GM12878 (cell line): ENCODE results near the gene SETD1B. TPM values are rescaled to one million over a fixed set of nuclear protein-coding genes. Genes with fewer than 3 reads are reported as not detected.
A peak's percentile ranks its signal among the peaks of the same experiment; 100 is the strongest.

Experiments used
- ATAC-seq: fragments of 200-7000 bp; cut with Tn5 transposase; 3 replicates; pipeline ENCODE4 v1.9.1; 2020; ENCODE audit warnings: mild to moderate bottlenecking, moderate library complexity
- BruUV-seq: library from RNA; stranded (reverse); fragments of 400-500 nt; replicated peaks from 2 replicates; lab custom pipeline; 2021; lab: Mats Ljungman, UMichigan
- CTCF ChIA-PET: fragments of 300-600 bp; sonication (Branson Sonifier 250); formaldehyde crosslinking; extraction: SDS; loops from one replicate; lab custom pipeline; 2021; ENCODE audit warnings: inconsistent platforms; lab: Yijun Ruan, JAX
- POLR2A ChIA-PET: fragments of 350-600 bp; formaldehyde crosslinking; extraction: SDS; loops from one replicate; lab custom pipeline; 2021; ENCODE audit warnings: inconsistent platforms; lab: Charles Lee
- RAD21 ChIA-PET: fragments of 300-600 bp; sonication (Branson Sonifier 250); formaldehyde crosslinking; loops from one replicate; lab custom pipeline; 2023; ENCODE audit warnings: antibody characterized with exemption; ENCODE audit not compliant: unreplicated experiment; lab: Charles Lee
- SMC1A ChIA-PET: fragments of 300-600 bp; sonication (Branson Sonifier 250); formaldehyde crosslinking; loops from one replicate; lab custom pipeline; 2023; ENCODE audit not compliant: unreplicated experiment, uncharacterized antibody; lab: Charles Lee
- DNase-seq: peaks from one replicate; pipeline ENCODE4 v3.0.0-alpha.2; 2011; ENCODE audit warnings: low read depth, low spot score
- FAIRE-seq: peaks from 3 replicates; lab custom pipeline; 2011; peaks lifted over from hg19 to GRCh38; lab: Jason Lieb, UNC
- H2AFZ ChIP-seq: 2 replicates; pipeline ENCODE4 v1.6.0; 2011; ENCODE audit warnings: low read depth, low read length, control low read depth; ENCODE audit not compliant: control insufficient read depth
- H3K27ac ChIP-seq: 2 replicates; pipeline ENCODE4 v1.5.1; 2011; ENCODE audit warnings: control low read depth; ENCODE audit not compliant: control insufficient read depth, insufficient read depth
- H3K27me3 ChIP-seq, 2 experiments: replicated peaks in 1 of 2; 2 replicates each; pipeline versions ENCODE4 v1.6.0 to v1.6.1; 2011; ENCODE audit warnings: low read length in 1 of 2; ENCODE audit not compliant: control insufficient read depth in 2 of 2, insufficient read depth in 2 of 2
- H3K36me3 ChIP-seq, 2 experiments: 2 replicates each; pipeline ENCODE4 v1.5.1; 2011; ENCODE audit warnings: low read length in 1 of 2; ENCODE audit not compliant: control insufficient read depth in 2 of 2, insufficient read depth in 2 of 2
- H3K4me1 ChIP-seq: 2 replicates; pipeline ENCODE4 v1.6.1; 2011; ENCODE audit warnings: mild to moderate bottlenecking, low read length, moderate library complexity, mixed read lengths; ENCODE audit not compliant: control insufficient read depth, insufficient read depth
- H3K4me2 ChIP-seq: 2 replicates; pipeline ENCODE4 v1.6.0; 2011; ENCODE audit warnings: control low read depth; ENCODE audit not compliant: control insufficient read depth, insufficient read depth
- H3K4me3 ChIP-seq: fragments of 200-600 bp; sonication (generic); 2 replicates; pipeline ENCODE4 v1.5.1; 2016
- H3K79me2 ChIP-seq: 2 replicates; pipeline ENCODE4 v1.6.0; 2011; ENCODE audit warnings: low read length; ENCODE audit not compliant: control insufficient read depth, insufficient read depth
- H3K9ac ChIP-seq: 2 replicates; pipeline ENCODE4 v1.8.0; 2011; ENCODE audit warnings: low read length, control low read depth, mixed read lengths; ENCODE audit not compliant: control insufficient read depth, insufficient read depth
- H3K9me3 ChIP-seq: replicated peaks from 3 replicates; pipeline ENCODE4 v1.5.1; 2011; ENCODE audit warnings: mild to moderate bottlenecking, low read length; ENCODE audit not compliant: control insufficient read depth, insufficient read depth
- H4K20me1 ChIP-seq: 2 replicates; pipeline ENCODE4 v1.6.0; 2011; ENCODE audit not compliant: control insufficient read depth, insufficient read depth
- BACH1 ChIP-seq: fragments of 450-650 bp; IDR thresholded peaks from 2 replicates; pipeline ENCODE4 v1.6.1; 2017; ENCODE audit warnings: mild to moderate bottlenecking, borderline replicate concordance
- CREB1 ChIP-seq: IDR thresholded peaks from 2 replicates; pipeline ENCODE4 v1.6.1; 2012; ENCODE audit warnings: low read depth, mild to moderate bottlenecking, inconsistent platforms
- FOS ChIP-seq: IDR thresholded peaks from 3 replicates; pipeline ENCODE4 v1.6.1; 2011; ENCODE audit warnings: borderline replicate concordance; ENCODE audit not compliant: insufficient read length; ENCODE audit errors: extremely low read depth
- FOXM1 ChIP-seq: IDR thresholded peaks from 2 replicates; pipeline ENCODE4 v1.6.1; 2012; ENCODE audit warnings: low read depth, mild to moderate bottlenecking, inconsistent platforms, low read length, moderate library complexity
- LARP7 ChIP-seq: fragments of 450-650 bp; IDR thresholded peaks from 2 replicates; pipeline ENCODE4 v1.6.1; 2017; ENCODE audit warnings: mild to moderate bottlenecking
- POLR2A ChIP-seq: IDR thresholded peaks from 2 replicates; pipeline ENCODE4 v1.6.1; 2011; ENCODE audit warnings: low read depth, mild to moderate bottlenecking, low read length
- SMC3 ChIP-seq: IDR thresholded peaks from 2 replicates; pipeline ENCODE4 v1.6.1; 2011; ENCODE audit warnings: low read length, improper control_type of control experiment, borderline replicate concordance
- SP1 ChIP-seq: IDR thresholded peaks from one replicate; pipeline ENCODE4 v1.6.1; 2011; ENCODE audit warnings: low read depth, low read length
- SREBF1 ChIP-seq: IDR thresholded peaks from 2 replicates; pipeline ENCODE4 v1.6.1; 2012; ENCODE audit warnings: mild to moderate bottlenecking, low read length
- STAT1 ChIP-seq: fragments of 450-650 bp; conservative IDR thresholded peaks from 2 replicates; pipeline ENCODE4 v1.6.1; 2014; ENCODE audit warnings: antibody characterized with exemption, mild to moderate bottlenecking
- YY1 ChIP-seq: IDR thresholded peaks from 2 replicates; pipeline ENCODE4 v1.6.1; 2011; ENCODE audit warnings: low read depth, mild to moderate bottlenecking, low read length
- ZSCAN29 ChIP-seq: fragments of 450-650 bp; IDR thresholded peaks from 2 replicates; pipeline ENCODE4 v1.6.1; 2017; ENCODE audit warnings: mild to moderate bottlenecking, moderate library complexity
- WGBS: methylation state at CpG from one replicate; pipeline ENCODE4 v1.1.6; 2016; ENCODE audit warnings: low lambda C conversion rate; ENCODE audit not compliant: insufficient replicate concordance, insufficient coverage; ENCODE audit errors: missing lambda C conversion rate; 5-methylcytosine and 5-hydroxymethylcytosine counted together
- in situ Hi-C: fragments of 300-500 bp; cut with MboI; formaldehyde crosslinking; loops from 9 replicates; pipeline ENCODE4 v1.14.3; 2018; ENCODE audit warnings: mixed read lengths
- intact Hi-C: fragments of 100-400 bp; cut with micrococcal nuclease; formaldehyde crosslinking; loops from one replicate; pipeline ENCODE4 v1.14.2; 2022; ENCODE audit not compliant: unreplicated experiment
- polyA plus RNA-seq, 11 experiments: library from polyadenylated mRNA; depleted of rRNA in 4 of 11; unstranded in 6 of 11; stranded (reverse) in 5 of 11; fragments of >200 nt; fragmentation: Nextera tagmentation in 4 of 11; fragmentation: Illumina TruSeq in 1 of 11; extraction: Ambion mirVana in 4 of 11; extraction: Trizol in 1 of 11; gene quantifications; 1 replicate in 1 of 11; 2 replicates in 10 of 11; pipeline versions ENCODE4 v1.2.1 to v1.2.3, GENCODE V29; 2011 to 2016; ENCODE audit warnings: inconsistent platforms in 2 of 11, missing spikeins in 2 of 11, low read depth in 1 of 11
- total RNA-seq, 4 experiments: library from RNA; depleted of rRNA in 3 of 4; stranded (reverse); fragments of >200 nt in 3 of 4; fragmentation: Illumina TruSeq in 1 of 4; extraction: Trizol in 1 of 4; gene quantifications; 2 replicates each; pipeline versions ENCODE4 v1.2.1 to v1.2.3, GENCODE V29; 2013 to 2021
- TF ChIP-seq, protein P1 (sequence below): IDR thresholded peaks from 2 replicates; pipeline ENCODE4 v1.6.1; 2012; ENCODE audit warnings: low read length, inconsistent platforms

SETD1B gene
- total and polyA plus RNA-seq, 10 of the 15 experiments (the other 5 are each of a cell fraction or from before 2014, with no cell fraction given) = 0.50 to 17.3 (median 1.6) TPM

DNA sequence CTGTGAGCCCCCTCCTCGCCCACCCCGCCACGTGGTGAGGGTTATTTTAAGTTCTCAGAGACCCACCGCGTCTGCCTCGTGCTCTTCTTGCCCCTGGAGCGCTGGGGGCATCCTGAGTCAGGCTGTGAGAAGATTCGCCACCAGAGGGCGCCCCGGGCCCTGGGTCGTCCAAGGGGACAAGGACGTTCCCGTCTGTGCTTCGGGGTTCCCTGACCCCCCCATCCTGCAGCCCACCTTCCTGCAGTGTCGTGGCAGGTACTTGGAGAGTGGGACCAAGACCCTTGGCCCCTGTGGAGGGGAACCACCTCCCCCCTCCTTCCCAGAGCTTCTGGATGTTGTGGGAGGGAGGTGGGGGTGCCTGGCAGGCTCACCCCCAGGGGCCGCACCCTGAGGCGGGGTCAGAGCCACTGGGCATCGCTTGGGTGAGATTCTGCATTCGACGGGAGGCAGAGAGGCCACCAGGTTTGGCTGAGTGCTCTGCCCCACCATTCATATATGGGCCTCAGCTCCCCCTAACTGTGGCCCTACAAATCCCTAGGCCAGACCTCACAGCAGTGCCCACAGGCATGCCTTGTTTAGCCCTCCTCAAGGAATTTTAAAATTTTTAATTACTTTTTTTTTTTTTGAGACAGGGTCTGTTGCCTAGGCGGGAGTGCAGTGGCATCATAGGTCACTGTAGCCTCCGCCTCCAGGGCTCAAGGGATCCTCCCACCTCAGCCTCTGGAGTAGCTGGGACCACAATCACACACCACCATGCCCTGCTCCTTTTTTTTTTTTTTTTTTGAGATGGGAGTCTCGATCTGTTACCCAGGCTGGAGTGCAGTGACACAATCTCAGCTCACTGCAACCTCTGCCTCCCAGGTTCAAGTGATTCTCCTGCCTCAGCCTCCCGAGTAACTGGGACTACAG is 27.4 kb upstream of the SETD1B start (continued):
- TF ChIP-seq SMC3 (peak; percentile 94), LARP7 (peak; percentile 69; the same call in 1 of the 2 replicates), BACH1 (peak; percentile 9; the same call in 1 of the 2 replicates), SREBF1 (no peak), CREB1 (peak; percentile 63; the same call in 1 of the 2 replicates), SP1 (no peak), YY1 (peak; percentile 61), FOXM1 (no peak), STAT1 (no peak)

DNA sequence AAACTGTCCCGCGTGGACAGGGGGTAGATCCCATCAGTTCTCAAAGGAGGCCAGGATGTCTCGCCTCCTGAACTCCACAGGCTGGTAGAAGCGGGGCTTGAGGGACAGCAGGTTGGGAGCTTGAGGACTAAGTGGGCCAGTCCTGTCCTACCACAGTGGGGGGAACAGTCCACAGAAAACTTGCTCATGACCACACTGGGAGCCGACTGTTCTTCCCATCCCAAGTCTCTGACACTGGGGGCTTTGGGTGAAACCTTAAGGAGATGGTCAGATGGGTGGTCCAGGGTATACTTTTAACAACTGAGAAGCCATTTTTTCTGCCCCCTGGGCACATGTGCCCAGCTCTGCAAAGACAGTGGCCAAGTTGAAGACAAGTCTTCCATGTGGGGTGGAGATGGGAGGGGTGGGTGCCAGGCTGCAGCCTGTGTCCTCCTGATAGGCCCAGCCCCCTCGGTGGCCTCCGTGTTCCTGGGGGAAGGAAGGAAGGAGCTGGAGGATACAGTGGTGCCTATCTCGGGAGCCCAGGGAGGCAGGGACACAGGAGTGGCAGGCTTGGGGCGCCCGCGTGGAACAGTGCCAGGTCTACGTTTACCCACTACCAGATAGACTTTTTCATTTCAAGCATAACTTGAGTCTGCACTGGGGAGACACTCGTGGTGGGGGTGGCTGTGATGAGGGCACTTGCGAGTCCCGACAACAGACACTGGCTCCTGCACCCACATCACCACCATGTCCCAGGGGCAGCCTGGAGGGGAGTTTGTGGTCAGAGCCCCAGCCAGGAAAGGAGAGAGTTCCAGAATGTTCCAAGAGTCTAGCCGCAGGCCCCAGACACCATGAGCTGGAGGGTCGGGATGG is 25.0 kb upstream of the SETD1B start:
- Histone ChIP-seq H3K4me1 (peaks cover 38% of the 10 kb centered on the region), H4K20me1 (no peaks in the 10 kb centered on the region), H3K36me3 (peaks cover 18 to 26% of the 10 kb centered on the region in 2 experiments), H3K27ac (no peak overlapping the region), H3K9ac (no peak overlapping the region), H3K4me2 (no peak overlapping the region), H3K27me3 (no peaks in the 10 kb centered on the region)
- in situ Hi-C loops = no loop called here
- RAD21 ChIA-PET = interaction anchor here (11.5 kb wide), 1 partner anchor 13 kb away, joined by 230 read pairs; the partner anchor contains the start of gene RHOF
- DNase-seq (no peak), ATAC-seq (no peak)
- 86% methylated on average over 16 of the region's 17 CpGs for WGBS
- TF ChIP-seq POLR2A (peak; percentile 53), ZSCAN29 (no peak), FOS (no peak)
- TF ChIP-seq, protein P1, sequence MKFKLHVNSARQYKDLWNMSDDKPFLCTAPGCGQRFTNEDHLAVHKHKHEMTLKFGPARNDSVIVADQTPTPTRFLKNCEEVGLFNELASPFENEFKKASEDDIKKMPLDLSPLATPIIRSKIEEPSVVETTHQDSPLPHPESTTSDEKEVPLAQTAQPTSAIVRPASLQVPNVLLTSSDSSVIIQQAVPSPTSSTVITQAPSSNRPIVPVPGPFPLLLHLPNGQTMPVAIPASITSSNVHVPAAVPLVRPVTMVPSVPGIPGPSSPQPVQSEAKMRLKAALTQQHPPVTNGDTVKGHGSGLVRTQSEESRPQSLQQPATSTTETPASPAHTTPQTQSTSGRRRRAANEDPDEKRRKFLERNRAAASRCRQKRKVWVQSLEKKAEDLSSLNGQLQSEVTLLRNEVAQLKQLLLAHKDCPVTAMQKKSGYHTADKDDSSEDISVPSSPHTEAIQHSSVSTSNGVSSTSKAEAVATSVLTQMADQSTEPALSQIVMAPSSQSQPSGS = no peak
- TF ChIP-seq, all 136 proteins: peak for 1
- ChIA-PET SMC1A (interaction anchor here (1.6 to 3.9 kb wide), 2 partner anchors 15 to 34 kb away, joined by 3 to 57 read pairs; partner anchors contain the start of gene RHOF), CTCF (interaction anchor here (1.1 to 15.0 kb wide), 3 partner anchors 13 to 66 kb away, joined by 3 to 492 read pairs (median 6); partner anchors contain the start of genes RHOF and TMEM120B), POLR2A (interaction anchor here (0.6 to 3.5 kb wide), 3 partner anchors 16 to 225 kb away, joined by 3 to 26 read pairs (median 3); partner anchors contain the start of gene RHOF)
- Histone ChIP-seq H2AFZ (no peak overlapping the region), H3K9me3 (no peaks in the 10 kb centered on the region), H3K79me2 (peaks cover 25% of the 10 kb centered on the region), H3K4me3 (no peak overlapping the region)
- intact Hi-C loops = no loop called here
- no peak for FAIRE-seq
- BruUV-seq = no TSS peak
